Hepatocyte (in vitro differentiated cells): Measurements from ENCODE around the gene MAP4K2.

Experiments
- EZH2 ChIP-seq: fragments of 200-600 bp; sonication (generic); IDR thresholded peaks from 2 replicates; pipeline ENCODE4 v1.6.1; 2016; ENCODE audit warnings: antibody characterized with exemption, mild to moderate bottlenecking, borderline replicate concordance
- EZH2phosphoT487 ChIP-seq: fragments of 200-600 bp; sonication (generic); IDR thresholded peaks from one replicate; pipeline ENCODE4 v1.6.1; 2018; ENCODE audit warnings: antibody characterized with exemption, mild to moderate bottlenecking, low read depth, moderate library complexity; ENCODE audit not compliant: unreplicated experiment, severe bottlenecking
- TF ChIP-seq, protein P1 (sequence below): fragments of 200-600 bp; sonication (generic); IDR thresholded peaks from 2 replicates; pipeline ENCODE4 v1.5.1; 2016; ENCODE audit warnings: antibody characterized with exemption, mild to moderate bottlenecking; ENCODE audit not compliant: poor library complexity

DNA sequence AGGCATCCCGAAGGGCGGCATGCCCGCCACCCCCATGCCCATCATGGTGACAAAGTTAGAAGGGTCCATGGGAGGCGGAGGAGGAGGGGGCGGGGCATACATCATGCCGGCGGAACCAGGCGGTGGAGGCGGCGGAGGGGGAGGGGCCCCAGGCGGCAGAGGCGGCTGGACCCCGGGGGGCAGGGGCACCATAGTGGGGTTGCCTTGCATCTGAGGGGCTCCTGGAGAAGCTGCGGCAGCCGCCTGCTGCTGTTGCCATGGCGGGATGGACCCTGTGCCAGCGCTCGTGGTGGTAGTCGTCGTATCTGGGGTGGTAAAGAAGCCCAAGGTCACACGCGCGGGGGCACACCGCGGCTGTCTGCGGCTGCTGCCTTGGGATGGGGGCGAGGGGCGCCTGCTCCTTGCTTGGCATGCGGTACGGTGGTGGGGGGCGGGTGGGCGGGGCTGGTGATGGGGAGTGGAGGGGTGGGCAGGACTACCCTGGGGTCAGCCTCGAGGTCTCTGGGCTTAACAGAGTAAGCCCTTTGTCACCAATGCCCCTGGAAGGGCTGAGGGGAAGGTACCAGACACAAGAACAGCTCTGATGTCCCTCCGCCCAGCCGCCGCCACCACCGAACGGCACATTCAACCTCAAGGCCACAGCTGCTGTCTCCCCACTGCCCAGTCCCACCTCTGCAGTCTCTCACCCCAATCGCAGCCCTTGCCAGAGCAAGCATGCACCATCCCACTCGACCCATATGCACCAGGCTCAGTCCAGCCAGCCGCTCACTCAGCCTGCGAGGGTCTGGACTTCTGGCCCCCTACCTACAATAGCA, 37.0 kb downstream of the MAP4K2 start:
- TF ChIP-seq EZH2phosphoT487, result no peak
- TF ChIP-seq, protein P1, sequence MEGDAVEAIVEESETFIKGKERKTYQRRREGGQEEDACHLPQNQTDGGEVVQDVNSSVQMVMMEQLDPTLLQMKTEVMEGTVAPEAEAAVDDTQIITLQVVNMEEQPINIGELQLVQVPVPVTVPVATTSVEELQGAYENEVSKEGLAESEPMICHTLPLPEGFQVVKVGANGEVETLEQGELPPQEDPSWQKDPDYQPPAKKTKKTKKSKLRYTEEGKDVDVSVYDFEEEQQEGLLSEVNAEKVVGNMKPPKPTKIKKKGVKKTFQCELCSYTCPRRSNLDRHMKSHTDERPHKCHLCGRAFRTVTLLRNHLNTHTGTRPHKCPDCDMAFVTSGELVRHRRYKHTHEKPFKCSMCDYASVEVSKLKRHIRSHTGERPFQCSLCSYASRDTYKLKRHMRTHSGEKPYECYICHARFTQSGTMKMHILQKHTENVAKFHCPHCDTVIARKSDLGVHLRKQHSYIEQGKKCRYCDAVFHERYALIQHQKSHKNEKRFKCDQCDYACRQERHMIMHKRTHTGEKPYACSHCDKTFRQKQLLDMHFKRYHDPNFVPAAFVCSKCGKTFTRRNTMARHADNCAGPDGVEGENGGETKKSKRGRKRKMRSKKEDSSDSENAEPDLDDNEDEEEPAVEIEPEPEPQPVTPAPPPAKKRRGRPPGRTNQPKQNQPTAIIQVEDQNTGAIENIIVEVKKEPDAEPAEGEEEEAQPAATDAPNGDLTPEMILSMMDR, result no peak
- no peak for TF ChIP-seq EZH2
